HepG2 (cell line): ENCODE measurements around the gene CCDC122. TPM values are rescaled to one million over a fixed set of nuclear protein-coding genes. Genes with fewer than 3 reads are reported as not detected.

Experiments used
- ATAC-seq: fragments of 200-7000 bp; cut with Tn5 transposase; 3 replicates; pipeline ENCODE4 v1.9.1; 2020; ENCODE audit warnings: mild to moderate bottlenecking, moderate library complexity
- BruUV-seq: library from RNA; stranded (reverse); fragments of 400-500 nt; replicated peaks from 2 replicates; lab custom pipeline; 2021; lab: Mats Ljungman, UMichigan
- CTCF ChIA-PET: fragments of 300-600 bp; formaldehyde crosslinking; extraction: SDS; loops from one replicate; lab custom pipeline; 2021; ENCODE audit warnings: low total read pairs, inconsistent platforms, low intra/inter-chr PET ratio; lab: Yijun Ruan, JAX
- POLR2A ChIA-PET: fragments of 350-600 bp; sonication (Branson Sonifier 250); formaldehyde crosslinking; loops from one replicate; lab custom pipeline; 2020; ENCODE audit warnings: antibody characterized with exemption, inconsistent platforms; lab: Yijun Ruan, JAX
- DNase-seq: peaks from one replicate; pipeline ENCODE4 v3.0.0-alpha.2; 2015; ENCODE audit warnings: low spot score
- FAIRE-seq: peaks from 3 replicates; lab custom pipeline; 2011; peaks lifted over from hg19 to GRCh38; lab: Jason Lieb, UNC
- H2AFZ ChIP-seq: one replicate; pipeline ENCODE4 v1.6.1; 2011; ENCODE audit warnings: low read length, inconsistent platforms
- H3K27ac ChIP-seq: fragments of 300-600 bp; 3 replicates; pipeline ENCODE4 v1.8.0; 2011; ENCODE audit warnings: mixed run types, mild to moderate bottlenecking, mixed read lengths, low read length, inconsistent platforms; ENCODE audit not compliant: insufficient read depth; ENCODE audit errors: extremely low read length
- H3K27me3 ChIP-seq, 2 experiments: fragments of 200-600 bp in 1 of 2; 2 replicates in 1 of 2; 3 replicates in 1 of 2; pipeline versions ENCODE4 v1.6.0 to v1.8.0; 2011; ENCODE audit warnings: low read length in 2 of 2, mild to moderate bottlenecking in 2 of 2, moderate library complexity in 2 of 2, inconsistent platforms in 1 of 2; ENCODE audit not compliant: insufficient read depth in 2 of 2, control insufficient read depth in 1 of 2
- H3K36me3 ChIP-seq, 2 experiments: fragments of 200-600 bp in 1 of 2; replicated peaks in 1 of 2; 2 replicates in 1 of 2; 3 replicates in 1 of 2; pipeline versions ENCODE4 v1.5.1 to v1.8.0; 2011; ENCODE audit warnings: low read length in 2 of 2, inconsistent platforms in 1 of 2; ENCODE audit not compliant: insufficient read depth in 2 of 2, control insufficient read depth in 1 of 2
- H3K4me1 ChIP-seq: 2 replicates; pipeline ENCODE4 v1.5.1; 2012; ENCODE audit warnings: low read length, inconsistent platforms; ENCODE audit not compliant: insufficient read depth
- H3K4me2 ChIP-seq: 2 replicates; pipeline ENCODE4 v1.6.0; 2011; ENCODE audit warnings: low read depth, low read length, inconsistent platforms
- H3K4me3 ChIP-seq, 3 experiments: fragments of 200-600 bp in 1 of 3; sonication (generic), shearing (Covaris generic) in 1 of 3; replicated peaks in 1 of 3; 2 replicates each; pipeline ENCODE4 v1.5.1; 2011 to 2016; ENCODE audit warnings: low read length in 3 of 3, inconsistent platforms in 2 of 3, low read depth in 2 of 3, mild to moderate bottlenecking in 2 of 3, control low read depth in 1 of 3, mixed read lengths in 1 of 3; ENCODE audit not compliant: insufficient read depth in 1 of 3
- H3K79me2 ChIP-seq: one replicate; pipeline ENCODE4 v1.6.1; 2011; ENCODE audit warnings: low read length, inconsistent platforms; ENCODE audit not compliant: insufficient read depth
- H3K9ac ChIP-seq: 2 replicates; pipeline ENCODE4 v1.6.0; 2011; ENCODE audit warnings: mild to moderate bottlenecking, low read depth, low read length, inconsistent platforms; ENCODE audit not compliant: insufficient read depth
- H3K9me3 ChIP-seq: 2 replicates; pipeline ENCODE4 v1.5.1; 2012; ENCODE audit warnings: mild to moderate bottlenecking, low read length
- H4K20me1 ChIP-seq: 2 replicates; pipeline ENCODE4 v1.6.0; 2011; ENCODE audit warnings: inconsistent platforms, mild to moderate bottlenecking, low read length, moderate library complexity; ENCODE audit not compliant: insufficient read depth
- CREM ChIP-seq, 2 experiments: sonication (generic) in 1 of 2; formaldehyde crosslinking in 1 of 2; IDR thresholded peaks; 2 replicates each; pipeline versions ENCODE4 v1.4.0 to v1.6.1; 2016 to 2020; ENCODE audit warnings: antibody characterized with exemption in 1 of 2, mild to moderate bottlenecking in 1 of 2, missing genetic modification reagents in 1 of 2
- CTCF ChIP-seq: sonication (generic); formaldehyde crosslinking; IDR thresholded peaks from 2 replicates; pipeline ENCODE4 v1.5.0; 2020; ENCODE audit warnings: mild to moderate bottlenecking, missing genetic modification reagents, moderate library complexity
- HNRNPK ChIP-seq: fragments of 200-400 bp; formaldehyde crosslinking; IDR thresholded peaks from 2 replicates; pipeline ENCODE4 v1.6.1; 2018; ENCODE audit warnings: low read length, low read depth, moderate library complexity, mild to moderate bottlenecking; ENCODE audit not compliant: poor library complexity, severe bottlenecking
- PHF21A ChIP-seq: sonication (generic); formaldehyde crosslinking; IDR thresholded peaks from 2 replicates; pipeline ENCODE4 v1.5.0; 2020; ENCODE audit warnings: mild to moderate bottlenecking, missing genetic modification reagents
- ZNF317 ChIP-seq: sonication (generic); formaldehyde crosslinking; IDR thresholded peaks from 2 replicates; pipeline ENCODE4 v1.5.0; 2020; ENCODE audit warnings: mild to moderate bottlenecking, missing genetic modification reagents
- ZNF800 ChIP-seq: sonication (generic); formaldehyde crosslinking; IDR thresholded peaks from 2 replicates; pipeline ENCODE4 v1.4.0; 2020; ENCODE audit warnings: missing genetic modification reagents
- WGBS: methylation state at CpG from one replicate; pipeline ENCODE4 v1.1.6; 2017; ENCODE audit warnings: low lambda C conversion rate; 5-methylcytosine and 5-hydroxymethylcytosine counted together
- in situ Hi-C: cut with HindIII; loops from 2 replicates; pipeline ENCODE4 v1.10.0; 2017; ENCODE audit warnings: low pct_unique_long_range_greater_than_20kb; ENCODE audit not compliant: extremely low pct_ligation_motif_present
- intact Hi-C: fragments of 100-400 bp; cut with micrococcal nuclease; formaldehyde crosslinking; loops from one replicate; pipeline ENCODE4 v1.10.0; 2022; ENCODE audit not compliant: unreplicated experiment
- polyA plus RNA-seq, 8 experiments: library from polyadenylated mRNA; depleted of rRNA in 3 of 8; stranded (reverse) in 7 of 8; unstranded in 1 of 8; fragments of >200 nt; fragmentation: Illumina TruSeq in 4 of 8; extraction: Trizol in 4 of 8; gene quantifications; 2 replicates each; pipeline versions ENCODE4 v1.2.1 to v1.2.3, GENCODE V29; 2011 to 2016; ENCODE audit warnings: low read depth in 4 of 8, missing spikeins in 1 of 8, mixed read lengths in 1 of 8; ENCODE audit not compliant: insufficient read depth in 1 of 8
- total RNA-seq, 5 experiments: library from RNA; depleted of rRNA; stranded (reverse); fragments of >200 nt; fragmentation: Illumina TruSeq; extraction: Trizol; gene quantifications; 2 replicates each; pipeline ENCODE4 v1.2.3, GENCODE V29; 2016; ENCODE audit warnings: low read depth in 1 of 5

CCDC122 gene
- total and polyA plus RNA-seq, 2 of the 13 experiments (the other 11 are each of a cell fraction or from before 2014, with no cell fraction given) = 0.32 to 3.5 TPM

- Histone ChIP-seq H3K27me3 (peaks cover 2 to 42% of the 10 kb centered on the region in 2 experiments; a peak in 4 of 5 replicates), H3K4me3 (peak within 1 kb of the TSS; percentile 42 to 64 (median 50); a peak in 4 of 6 replicates), H4K20me1 (no peaks in the 10 kb centered on the region), H3K79me2 (no peaks in the 10 kb centered on the region), H3K27ac (no peak within 1 kb of the TSS), H3K4me1 (peaks cover 7% of the 10 kb centered on the region; the same call in 1 of the 2 replicates), H3K9ac (no peak within 1 kb of the TSS), H2AFZ (no peak within 1 kb of the TSS), H3K4me2 (peak within 1 kb of the TSS; percentile 63), H3K36me3 (no peaks in the 10 kb centered on the region), H3K9me3 (no peaks in the 10 kb centered on the region)
- ChIA-PET POLR2A (no interaction called here), CTCF (no interaction called here)
- peak; percentile 92 for ATAC-seq
- in situ Hi-C loops = loop anchor here (25.0 kb wide), 1 partner anchor 475 kb away; no protein-coding TSS in a partner anchor
- no TSS peak for BruUV-seq
- no peak for TF ChIP-seq ZNF317 (CRISPR knock-in tag)
- TF ChIP-seq HNRNPK = peak; percentile 9
- peak; percentile 7; the same call in 1 of the 2 replicates for TF ChIP-seq CTCF
- peak; percentile 83; the same call in 1 of the 2 replicates for TF ChIP-seq ZNF800 (CRISPR knock-in tag)
- no peak for TF ChIP-seq PHF21A
- no peak for TF ChIP-seq CREM (IDR thresholded peaks at IDR 0.05)
- TF ChIP-seq CREM (CRISPR knock-in tag; IDR thresholded peaks at IDR 0.05) = no peak
- intact Hi-C loops = no loop called here
- no peak for DNase-seq
- WGBS = 3% methylated on average over 21 of the region's 93 CpGs
- no peak for FAIRE-seq
Observed at GRCh38 chr13:43786766-43787517, 92.6 kb downstream of the CCDC122 start, which contains the start of gene ENOX1. Gene ENOX1 (minus strand): TSS chr13:43786972.
